HG03342 (cell line): Measurements from ENCODE around the gene OR6S1.
"Not testable (repeated sequence)": the region's sequence is repeated elsewhere in the genome, so short reads cannot be mapped to it uniquely, and the experiment has no call there.

Experiments used
- ATAC-seq: cut with Tn5 transposase; IDR thresholded peaks from one replicate; pipeline ENCODE4 v1.9.1; 2021; ENCODE audit warnings: mild to moderate bottlenecking, moderate library complexity; ENCODE audit not compliant: unreplicated experiment

OR6S1 gene

GRCh38 chr14:20671597-20672283 lies 30.2 kb upstream of the OR6S1 start:
- ATAC-seq = no peak

DNA sequence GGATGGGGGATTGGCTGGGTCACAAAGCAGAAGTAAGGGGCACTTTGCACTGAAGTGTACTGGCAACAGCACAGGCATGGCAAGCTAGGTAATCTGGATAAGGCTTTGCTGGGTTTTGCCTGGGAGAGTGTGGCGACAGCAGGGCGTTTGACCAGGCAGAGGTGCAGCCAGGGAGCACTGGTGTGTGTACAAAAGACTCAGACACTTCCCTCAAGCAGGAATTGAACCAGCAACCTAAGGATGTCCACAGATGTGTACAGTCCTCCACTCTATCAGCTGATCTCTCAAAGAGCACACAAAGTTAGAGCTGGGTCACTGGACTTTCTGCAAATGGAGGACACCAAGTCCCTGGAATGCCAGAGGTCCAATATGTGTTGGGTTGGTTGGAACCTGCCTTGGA lies 27.5 kb upstream of the OR6S1 start:
- no peak for ATAC-seq

DNA sequence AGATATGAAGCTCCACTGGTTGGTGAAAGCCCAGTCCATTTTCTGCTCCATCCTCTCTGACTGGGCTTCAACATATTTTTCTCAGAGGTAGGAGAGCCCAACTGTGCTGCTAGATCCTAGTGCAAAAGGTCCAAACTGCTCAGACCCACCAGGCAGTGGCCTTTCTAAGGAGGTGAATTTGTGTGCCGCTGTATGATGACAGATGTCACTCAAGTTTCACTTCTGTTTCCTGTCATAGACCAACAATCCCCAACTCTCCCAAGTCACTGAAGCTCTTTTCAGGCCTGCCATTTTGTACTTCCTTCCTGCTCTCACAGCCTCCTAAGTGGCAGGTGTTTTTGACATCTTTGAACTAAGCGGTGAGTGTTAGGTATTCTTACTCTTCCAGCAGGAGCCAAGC lies 26.5 kb upstream of the OR6S1 start:
- peak; percentile 75 for ATAC-seq

DNA sequence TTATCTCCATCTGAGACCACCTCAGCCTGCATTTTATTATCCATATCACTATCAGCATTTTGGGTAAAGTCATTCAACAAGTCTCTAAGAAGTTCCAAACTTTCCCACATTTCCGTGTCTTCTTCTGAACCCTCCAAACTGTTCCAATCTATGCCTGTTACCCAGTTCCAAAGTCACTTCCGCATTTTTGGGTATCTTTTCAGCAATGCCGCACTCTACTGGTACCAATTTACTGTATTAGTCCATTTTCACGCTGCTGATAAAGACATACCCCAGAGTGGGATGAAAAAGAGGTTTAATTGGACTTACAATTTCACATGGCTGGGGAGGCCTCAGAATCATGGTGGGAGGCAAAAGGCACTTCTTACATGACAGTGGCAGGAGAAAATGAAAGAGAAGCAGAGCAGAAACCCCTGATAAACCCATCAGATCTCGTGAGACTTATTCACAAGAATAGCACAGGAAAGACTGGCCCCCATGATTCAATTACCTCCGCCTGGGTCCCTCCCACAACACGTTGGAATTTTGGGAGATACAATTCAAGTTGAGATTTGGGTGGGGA lies 25.0 kb upstream of the OR6S1 start:
- not testable (repeated sequence) for ATAC-seq

DNA sequence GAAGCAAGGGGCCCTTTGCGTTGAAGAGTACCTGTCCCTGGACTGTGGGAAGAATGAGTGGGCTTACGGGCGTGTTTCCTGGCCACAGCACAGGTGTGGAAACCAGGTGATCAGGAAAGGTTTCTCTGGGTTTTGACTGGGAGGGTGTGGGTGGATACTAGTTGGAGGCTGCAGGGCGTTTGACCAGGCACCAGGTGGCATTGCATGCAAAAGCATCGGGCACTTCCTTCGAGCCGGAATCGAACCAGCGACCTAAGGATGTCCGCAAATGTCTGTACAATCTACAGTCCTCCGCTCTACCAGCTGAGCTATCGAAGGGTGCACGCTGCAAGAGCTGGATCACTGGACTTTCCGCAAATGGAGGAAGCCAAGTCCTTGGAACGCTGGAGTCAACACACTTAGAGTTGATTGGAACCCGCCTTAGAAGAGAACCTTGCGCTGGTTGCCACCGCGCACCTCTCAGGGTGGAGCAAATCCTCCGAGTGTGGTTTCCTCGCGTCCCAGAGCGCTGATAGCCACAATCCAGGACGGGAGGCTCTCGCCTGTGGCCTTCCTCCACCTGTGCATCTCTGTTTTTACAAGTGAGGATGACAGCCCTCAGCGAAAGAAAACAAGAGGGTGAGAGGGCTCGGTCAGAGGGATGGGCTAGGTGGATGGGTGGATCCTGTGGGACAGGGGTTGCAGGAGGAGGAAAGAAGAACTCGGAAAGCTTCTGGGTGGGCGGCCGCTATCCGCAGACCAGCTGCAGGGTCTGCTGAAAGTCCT lies 21.7 kb upstream of the OR6S1 start:
- ATAC-seq = peak; percentile 52

- no peak for ATAC-seq
Observed at GRCh38 chr14:20661197-20661596, 19.7 kb upstream of the OR6S1 start.

GRCh38 chr14:20659813-20660395 lies 18.4 kb upstream of the OR6S1 start:
- ATAC-seq = no peak

DNA sequence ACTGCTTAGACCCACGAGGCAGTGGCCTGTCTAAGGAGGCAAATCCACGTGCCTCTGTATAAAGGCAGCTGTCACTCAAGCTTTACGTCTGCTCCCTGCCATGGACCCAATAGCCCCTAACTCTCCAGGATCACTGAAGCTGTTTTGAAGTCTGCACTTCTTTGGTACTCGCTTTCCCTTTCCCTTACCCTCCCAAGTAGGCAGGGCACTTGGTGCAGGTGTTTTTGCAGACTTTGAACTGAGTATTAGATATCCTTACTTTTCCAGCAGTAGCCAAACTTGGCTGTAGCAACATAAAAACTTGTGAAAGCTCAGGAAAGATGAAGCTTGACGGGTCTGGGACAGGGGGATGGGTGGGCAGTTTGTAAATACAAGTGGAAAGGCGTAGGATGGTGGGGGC lies 17.8 kb upstream of the OR6S1 start:
- no peak for ATAC-seq

DNA sequence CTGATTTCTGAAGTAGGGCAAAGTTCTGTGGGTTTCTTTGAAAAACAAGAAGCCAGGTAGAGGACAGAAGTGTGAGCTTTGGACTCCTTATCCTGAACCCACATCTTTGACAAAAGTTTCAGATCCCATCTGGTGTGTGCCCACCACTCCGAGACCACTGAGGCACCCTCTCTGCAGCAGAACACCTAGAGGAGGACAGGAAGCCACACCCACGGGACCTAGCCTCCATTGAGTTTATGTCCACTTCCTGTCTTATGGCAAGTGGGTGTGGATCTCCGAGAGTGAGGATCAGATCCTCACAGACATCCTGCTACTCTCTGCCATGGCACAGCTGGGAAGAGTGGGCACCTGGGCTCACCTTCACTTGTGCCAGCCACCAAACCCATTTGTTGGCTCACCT lies 16.8 kb upstream of the OR6S1 start:
- no peak for ATAC-seq

GRCh38 chr14:20657216-20658211 lies 16.0 kb upstream of the OR6S1 start:
- ATAC-seq = no peak

GRCh38 chr14:20656274-20656673 lies 14.8 kb upstream of the OR6S1 start:
- no peak for ATAC-seq

DNA sequence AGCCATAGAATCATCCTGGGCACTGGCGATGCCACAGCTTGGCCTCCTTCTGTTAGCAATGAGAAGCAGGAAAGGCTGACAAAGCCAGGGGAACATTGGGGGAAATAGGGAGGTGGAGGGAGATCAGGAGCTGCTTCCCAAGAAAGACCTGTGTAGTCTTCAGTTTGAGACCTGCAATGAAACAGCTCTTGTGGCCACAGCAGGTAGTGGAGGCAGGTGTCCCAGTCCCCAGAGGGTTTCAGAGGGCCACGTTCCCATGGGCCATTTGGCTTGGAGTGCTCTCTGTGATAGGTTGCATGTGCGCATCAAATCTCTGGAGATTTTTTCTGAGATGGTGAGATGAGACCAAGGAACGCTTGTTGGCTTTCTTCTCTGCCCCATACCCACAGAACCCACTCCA lies 14.4 kb upstream of the OR6S1 start:
- ATAC-seq = no peak

DNA sequence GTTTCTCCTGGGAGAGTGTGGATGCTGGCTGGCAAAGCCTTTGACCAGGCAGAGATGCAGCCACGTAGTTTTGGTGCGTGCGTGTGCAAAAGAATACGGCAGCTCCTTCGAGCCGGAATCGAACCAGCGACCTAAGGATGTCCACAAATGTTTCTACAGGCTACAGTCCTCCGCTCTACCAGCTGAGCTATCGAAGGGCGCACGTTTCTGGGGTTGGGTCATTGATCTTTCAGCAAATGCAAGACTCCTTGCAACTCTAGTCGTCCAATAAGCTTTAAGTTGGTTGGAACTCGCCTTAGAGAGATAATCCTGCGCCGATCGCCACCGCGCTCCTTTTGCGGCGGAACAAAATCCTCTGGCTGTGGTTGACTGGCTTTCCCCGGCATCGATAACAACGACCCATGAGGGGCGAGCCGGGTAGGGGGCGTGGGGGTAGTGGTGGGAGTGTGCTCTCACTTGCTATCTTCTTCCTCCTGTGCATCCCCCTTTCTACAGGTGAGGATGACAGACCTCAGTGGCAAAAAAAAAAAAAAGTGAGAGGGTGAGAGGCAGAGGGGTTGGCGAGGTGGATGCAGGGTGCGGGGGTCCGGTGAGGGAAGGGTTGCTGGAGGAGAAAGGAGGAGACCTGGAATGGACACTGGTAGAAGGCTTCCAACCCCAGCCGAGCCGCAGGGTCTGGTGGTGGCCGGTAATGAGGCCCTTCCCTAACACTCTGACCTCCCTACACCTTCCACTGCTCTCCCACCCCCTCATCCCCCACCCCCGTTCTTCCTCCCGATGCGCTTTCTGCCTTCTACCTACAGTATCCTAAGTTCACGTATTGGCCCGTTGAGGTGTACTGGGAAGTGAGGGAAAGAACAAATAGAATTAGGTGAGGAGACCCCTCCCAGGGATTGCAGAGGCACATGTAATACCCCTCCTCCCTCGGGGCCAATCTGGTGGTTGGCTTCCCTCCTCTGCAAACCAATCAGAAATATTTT lies 11.8 kb upstream of the OR6S1 start:
- ATAC-seq = no peak

- no peak for ATAC-seq
Observed at GRCh38 chr14:20645481-20645880, 4.0 kb upstream of the OR6S1 start.

DNA sequence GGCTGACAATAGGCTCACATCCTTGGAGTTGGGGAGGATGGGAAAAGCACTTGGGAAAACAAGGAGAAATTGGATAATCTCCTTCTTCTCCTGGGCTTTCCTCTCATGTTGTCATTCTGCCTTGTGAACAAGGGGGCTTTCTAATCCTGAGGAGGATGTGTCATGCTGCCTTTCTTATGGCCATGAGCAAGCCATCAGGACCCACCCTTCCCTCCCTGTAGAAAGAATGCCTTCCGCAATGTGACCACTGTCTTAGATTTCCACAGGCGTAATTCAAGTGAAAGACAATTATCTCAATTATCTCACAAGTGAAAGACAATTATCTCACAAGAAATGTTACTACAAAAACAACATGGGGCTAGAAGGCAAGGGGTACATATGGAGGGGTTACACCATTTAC lies 3.0 kb upstream of the OR6S1 start:
- ATAC-seq = no peak

DNA sequence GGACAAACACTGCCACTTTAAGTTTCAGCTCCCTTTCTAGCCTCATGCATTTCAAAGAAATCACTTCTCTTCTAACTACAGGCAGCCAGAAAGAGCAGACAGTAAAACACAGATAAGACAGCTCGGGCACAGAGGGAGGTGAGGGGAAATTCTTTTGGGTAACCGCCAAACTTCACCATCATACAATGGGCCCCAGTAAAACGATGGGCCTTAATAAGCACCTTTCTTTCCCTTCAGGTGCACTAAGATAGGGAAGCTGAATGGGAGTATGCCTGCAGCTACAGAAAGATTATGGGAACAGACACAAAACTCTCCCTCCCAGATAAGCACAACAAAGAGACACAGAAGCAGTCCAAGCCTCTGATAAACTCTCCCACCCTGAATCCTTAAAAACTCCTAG lies 1.3 kb upstream of the OR6S1 start:
- ATAC-seq = not testable (repeated sequence)

DNA sequence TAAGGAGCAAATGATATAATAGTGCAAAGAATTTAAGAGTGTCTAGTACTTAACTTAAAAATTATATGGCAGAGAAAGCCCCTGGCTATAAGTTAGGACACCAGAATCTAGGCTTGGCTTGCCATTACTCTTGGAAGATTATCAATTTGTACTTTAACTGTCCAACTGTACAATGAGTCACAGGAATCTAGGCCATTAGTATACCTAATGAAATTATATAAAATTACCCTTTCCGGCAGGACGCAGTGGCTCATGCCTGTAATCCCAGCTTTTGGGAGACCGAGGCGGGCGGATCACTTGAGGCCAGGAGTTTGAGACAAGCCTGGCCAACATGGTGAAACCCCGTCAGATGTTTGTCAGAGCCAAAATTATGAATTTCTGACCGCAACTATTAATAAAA lies 691 bp upstream of the OR6S1 start:
- ATAC-seq = no peak

DNA sequence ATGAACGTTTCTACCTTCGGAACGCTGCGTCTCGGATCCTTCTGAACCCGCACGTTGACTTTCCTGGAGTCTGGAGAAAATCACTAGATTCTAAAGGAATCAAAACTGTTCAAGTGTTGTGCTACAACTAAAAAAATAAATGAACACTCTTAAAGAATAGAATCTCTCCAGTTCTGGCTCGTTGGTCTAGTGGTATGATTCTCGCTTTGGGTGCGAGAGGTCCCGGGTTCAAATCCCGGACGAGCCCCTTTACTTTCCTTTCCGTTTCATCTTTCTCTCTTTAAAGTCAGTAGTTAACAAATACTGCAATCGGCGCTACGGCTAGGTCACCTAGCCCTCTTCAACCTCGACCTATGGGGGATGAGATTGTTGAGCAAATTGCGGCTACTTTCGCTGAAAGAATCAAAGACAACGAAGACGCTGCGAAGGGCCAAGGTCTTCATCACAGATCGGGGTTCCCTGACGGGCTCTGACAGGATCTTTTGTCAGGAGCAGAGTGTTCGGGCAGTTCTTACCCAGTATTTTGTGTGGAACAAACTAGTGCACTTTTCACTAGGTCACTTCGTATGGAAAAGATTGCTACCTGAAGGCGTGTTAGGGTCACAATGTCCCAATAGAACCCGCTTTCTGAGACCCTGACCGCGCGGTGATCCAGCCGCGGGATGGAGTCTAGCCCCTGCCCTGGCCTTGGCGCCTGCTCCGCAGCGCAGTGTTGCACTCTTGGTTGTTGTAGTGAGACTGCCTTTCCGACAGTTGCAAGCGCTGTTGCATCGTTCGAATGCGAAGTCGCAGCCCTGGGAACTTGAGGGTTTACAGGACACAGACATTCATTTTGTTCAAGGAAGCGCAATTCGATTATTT lies 8.4 kb downstream of the OR6S1 start:
- peak; percentile 78 for ATAC-seq

DNA sequence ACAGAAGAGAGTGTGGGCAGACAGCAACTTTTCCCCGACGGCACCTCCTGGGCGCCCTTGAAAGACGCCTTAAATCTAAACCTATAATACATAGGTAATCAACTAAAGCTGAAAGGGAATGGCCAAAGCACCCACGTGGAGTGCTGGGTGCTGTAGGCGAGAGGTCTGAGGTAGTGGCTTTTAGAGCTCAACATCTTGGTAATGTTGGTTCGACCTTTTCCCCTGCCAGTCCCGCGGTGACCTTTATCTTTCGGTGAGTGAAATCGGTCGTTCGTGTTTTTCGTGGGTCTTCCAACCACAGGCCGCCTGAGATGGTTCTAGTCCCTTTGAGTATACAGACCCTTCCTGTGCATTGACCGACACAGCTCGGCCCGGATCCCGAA lies 9.1 kb downstream of the OR6S1 start:
- ATAC-seq = peak; percentile 11
